Astrocyte (in vitro differentiated cells and primary cell): Measurements from ENCODE around the gene HSPA4.

ENCODE experiments used
- CTCF ChIP-seq: IDR thresholded peaks from 2 replicates; pipeline ENCODE4 v1.5.1; 2011; ENCODE audit warnings: low read depth, mild to moderate bottlenecking, inconsistent platforms, low read length, moderate library complexity; ENCODE audit not compliant: insufficient read depth
- EZH2 ChIP-seq: IDR thresholded peaks from 2 replicates; pipeline ENCODE4 v1.6.1; 2012; ENCODE audit warnings: mild to moderate bottlenecking, low read length, inconsistent platforms; ENCODE audit not compliant: insufficient read depth

GRCh38 chr5:133051061-133051541 is 712 bp upstream of the HSPA4 start:
- TF ChIP-seq CTCF = no peak
- TF ChIP-seq EZH2 = no peak
